HepG2 (cell line): ENCODE results near the gene GTF2A1L. TPM values are rescaled to one million over a fixed set of nuclear protein-coding genes. Genes with fewer than 3 reads are reported as not detected.

Experiments
- ATAC-seq: fragments of 200-7000 bp; cut with Tn5 transposase; 3 replicates; pipeline ENCODE4 v1.9.1; 2020; ENCODE audit warnings: mild to moderate bottlenecking, moderate library complexity
- BruUV-seq: library from RNA; stranded (reverse); fragments of 400-500 nt; replicated peaks from 2 replicates; lab custom pipeline; 2021; lab: Mats Ljungman, UMichigan
- CTCF ChIA-PET: fragments of 300-600 bp; formaldehyde crosslinking; extraction: SDS; loops from one replicate; lab custom pipeline; 2021; ENCODE audit warnings: low total read pairs, inconsistent platforms, low intra/inter-chr PET ratio; lab: Yijun Ruan, JAX
- POLR2A ChIA-PET: fragments of 350-600 bp; sonication (Branson Sonifier 250); formaldehyde crosslinking; loops from one replicate; lab custom pipeline; 2020; ENCODE audit warnings: antibody characterized with exemption, inconsistent platforms; lab: Yijun Ruan, JAX
- DNase-seq: peaks from one replicate; pipeline ENCODE4 v3.0.0-alpha.2; 2015; ENCODE audit warnings: low spot score
- FAIRE-seq: peaks from 3 replicates; lab custom pipeline; 2011; peaks lifted over from hg19 to GRCh38; lab: Jason Lieb, UNC
- H2AFZ ChIP-seq: one replicate; pipeline ENCODE4 v1.6.1; 2011; ENCODE audit warnings: low read length, inconsistent platforms
- H3K27ac ChIP-seq: fragments of 300-600 bp; 3 replicates; pipeline ENCODE4 v1.8.0; 2011; ENCODE audit warnings: mixed run types, mild to moderate bottlenecking, mixed read lengths, low read length, inconsistent platforms; ENCODE audit not compliant: insufficient read depth; ENCODE audit errors: extremely low read length
- H3K27me3 ChIP-seq, 2 experiments: fragments of 200-600 bp in 1 of 2; 2 replicates in 1 of 2; 3 replicates in 1 of 2; pipeline versions ENCODE4 v1.6.0 to v1.8.0; 2011; ENCODE audit warnings: low read length in 2 of 2, mild to moderate bottlenecking in 2 of 2, moderate library complexity in 2 of 2, inconsistent platforms in 1 of 2; ENCODE audit not compliant: insufficient read depth in 2 of 2, control insufficient read depth in 1 of 2
- H3K36me3 ChIP-seq, 2 experiments: fragments of 200-600 bp in 1 of 2; replicated peaks in 1 of 2; 2 replicates in 1 of 2; 3 replicates in 1 of 2; pipeline versions ENCODE4 v1.5.1 to v1.8.0; 2011; ENCODE audit warnings: low read length in 2 of 2, inconsistent platforms in 1 of 2; ENCODE audit not compliant: insufficient read depth in 2 of 2, control insufficient read depth in 1 of 2
- H3K4me1 ChIP-seq: 2 replicates; pipeline ENCODE4 v1.5.1; 2012; ENCODE audit warnings: low read length, inconsistent platforms; ENCODE audit not compliant: insufficient read depth
- H3K4me2 ChIP-seq: 2 replicates; pipeline ENCODE4 v1.6.0; 2011; ENCODE audit warnings: low read depth, low read length, inconsistent platforms
- H3K4me3 ChIP-seq, 3 experiments: fragments of 200-600 bp in 1 of 3; sonication (generic), shearing (Covaris generic) in 1 of 3; replicated peaks in 1 of 3; 2 replicates each; pipeline ENCODE4 v1.5.1; 2011 to 2016; ENCODE audit warnings: low read length in 3 of 3, inconsistent platforms in 2 of 3, low read depth in 2 of 3, mild to moderate bottlenecking in 2 of 3, control low read depth in 1 of 3, mixed read lengths in 1 of 3; ENCODE audit not compliant: insufficient read depth in 1 of 3
- H3K79me2 ChIP-seq: one replicate; pipeline ENCODE4 v1.6.1; 2011; ENCODE audit warnings: low read length, inconsistent platforms; ENCODE audit not compliant: insufficient read depth
- H3K9ac ChIP-seq: 2 replicates; pipeline ENCODE4 v1.6.0; 2011; ENCODE audit warnings: mild to moderate bottlenecking, low read depth, low read length, inconsistent platforms; ENCODE audit not compliant: insufficient read depth
- H3K9me3 ChIP-seq: 2 replicates; pipeline ENCODE4 v1.5.1; 2012; ENCODE audit warnings: mild to moderate bottlenecking, low read length
- H4K20me1 ChIP-seq: 2 replicates; pipeline ENCODE4 v1.6.0; 2011; ENCODE audit warnings: inconsistent platforms, mild to moderate bottlenecking, low read length, moderate library complexity; ENCODE audit not compliant: insufficient read depth
- CEBPZ ChIP-seq: IDR thresholded peaks from 2 replicates; pipeline ENCODE4 v1.6.1; 2012; ENCODE audit warnings: low read length, improper control_type of control experiment
- CHCHD3 ChIP-seq: sonication (generic); formaldehyde crosslinking; IDR thresholded peaks from 2 replicates; pipeline ENCODE4 v1.8.0; 2022; ENCODE audit warnings: mild to moderate bottlenecking, missing genetic modification reagents, moderate library complexity
- CSRNP1 ChIP-seq: sonication (generic); formaldehyde crosslinking; IDR thresholded peaks from 2 replicates; pipeline ENCODE4 v1.8.1; 2023; ENCODE audit warnings: mild to moderate bottlenecking, missing genetic modification reagents
- DMAP1 ChIP-seq: IDR thresholded peaks from 2 replicates; pipeline ENCODE4 v1.6.1; 2016
- KLF15 ChIP-seq: sonication (generic); formaldehyde crosslinking; IDR thresholded peaks from 2 replicates; pipeline ENCODE4 v1.8.1; 2023; ENCODE audit warnings: borderline replicate concordance, mild to moderate bottlenecking, inconsistent platforms, missing genetic modification reagents, mixed read lengths
- RXRB ChIP-seq: IDR thresholded peaks from 2 replicates; pipeline ENCODE4 v1.6.1; 2016; ENCODE audit warnings: borderline replicate concordance, missing genetic modification reagents, missing compliant biosample characterization
- SAP130 ChIP-seq: IDR thresholded peaks from 2 replicates; pipeline ENCODE4 v1.6.1; 2016; ENCODE audit warnings: low read depth
- ZNF260 ChIP-seq: sonication (generic); formaldehyde crosslinking; IDR thresholded peaks from 2 replicates; pipeline ENCODE4 v1.4.0; 2020; ENCODE audit warnings: missing genetic modification reagents, low read depth, mild to moderate bottlenecking, borderline replicate concordance
- ZNF546 ChIP-seq: sonication (generic); formaldehyde crosslinking; conservative IDR thresholded peaks from 2 replicates; pipeline ENCODE4 v1.8.1; 2023; ENCODE audit warnings: mild to moderate bottlenecking, missing genetic modification reagents
- ZNF564 ChIP-seq: sonication (generic); formaldehyde crosslinking; IDR thresholded peaks from 2 replicates; pipeline ENCODE4 v1.8.1; 2023; ENCODE audit warnings: mild to moderate bottlenecking, missing genetic modification reagents
- ZNF607 ChIP-seq: sonication (generic); formaldehyde crosslinking; IDR thresholded peaks from 2 replicates; pipeline ENCODE4 v1.5.1; 2020; ENCODE audit warnings: missing genetic modification reagents, mild to moderate bottlenecking, borderline replicate concordance
- ZNF879 ChIP-seq: sonication (generic); formaldehyde crosslinking; IDR thresholded peaks from 2 replicates; pipeline ENCODE4 v1.8.1; 2023; ENCODE audit warnings: missing genetic modification reagents
- WGBS: methylation state at CpG from one replicate; pipeline ENCODE4 v1.1.6; 2017; ENCODE audit warnings: low lambda C conversion rate; 5-methylcytosine and 5-hydroxymethylcytosine counted together
- in situ Hi-C: cut with HindIII; loops from 2 replicates; pipeline ENCODE4 v1.10.0; 2017; ENCODE audit warnings: low pct_unique_long_range_greater_than_20kb; ENCODE audit not compliant: extremely low pct_ligation_motif_present
- intact Hi-C: fragments of 100-400 bp; cut with micrococcal nuclease; formaldehyde crosslinking; loops from one replicate; pipeline ENCODE4 v1.10.0; 2022; ENCODE audit not compliant: unreplicated experiment
- polyA plus RNA-seq, 8 experiments: library from polyadenylated mRNA; depleted of rRNA in 3 of 8; stranded (reverse) in 7 of 8; unstranded in 1 of 8; fragments of >200 nt; fragmentation: Illumina TruSeq in 4 of 8; extraction: Trizol in 4 of 8; gene quantifications; 2 replicates each; pipeline versions ENCODE4 v1.2.1 to v1.2.3, GENCODE V29; 2011 to 2016; ENCODE audit warnings: low read depth in 4 of 8, missing spikeins in 1 of 8, mixed read lengths in 1 of 8; ENCODE audit not compliant: insufficient read depth in 1 of 8
- total RNA-seq, 5 experiments: library from RNA; depleted of rRNA; stranded (reverse); fragments of >200 nt; fragmentation: Illumina TruSeq; extraction: Trizol; gene quantifications; 2 replicates each; pipeline ENCODE4 v1.2.3, GENCODE V29; 2016; ENCODE audit warnings: low read depth in 1 of 5
- TF ChIP-seq, protein P1 (sequence below): sonication (generic); formaldehyde crosslinking; IDR thresholded peaks from 2 replicates; pipeline ENCODE4 v1.5.0; 2020; ENCODE audit warnings: missing genetic modification reagents
- TF ChIP-seq, protein P2 (sequence below): IDR thresholded peaks from 2 replicates; pipeline ENCODE4 v1.6.1; 2016; ENCODE audit warnings: mild to moderate bottlenecking, missing biosample characterization, missing genetic modification reagents

GTF2A1L gene
- total and polyA plus RNA-seq, 2 of the 13 experiments (the other 11 are each of a cell fraction or from before 2014, with no cell fraction given): not detected

DNA sequence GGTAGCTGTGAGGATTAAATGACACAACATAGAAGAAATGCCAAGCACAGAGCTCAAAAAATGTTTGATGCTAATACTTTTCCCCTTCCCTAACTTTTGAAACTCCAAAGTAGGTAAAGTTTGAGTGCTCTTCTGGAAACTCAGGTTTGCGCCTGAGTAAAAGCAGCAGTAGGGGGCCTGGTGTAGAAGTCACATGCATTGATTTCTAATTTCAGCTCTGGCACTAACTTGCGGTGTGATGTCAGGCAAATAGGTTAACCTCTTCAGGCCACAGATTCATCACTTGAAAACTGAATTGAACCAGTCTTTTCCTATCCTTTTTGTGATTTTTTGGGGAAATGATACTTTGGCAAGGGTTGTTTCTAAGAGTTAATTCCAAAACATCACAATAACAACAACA, 110.6 kb downstream of the GTF2A1L start:
- CTCF ChIA-PET: no interaction called here
- intact Hi-C loops: no loop called here
- Histone ChIP-seq H3K79me2 (no peaks in the 10 kb centered on the region), H4K20me1 (no peaks in the 10 kb centered on the region), H3K36me3 (no peaks in the 10 kb centered on the region), H3K4me3 (no peak overlapping the region), H3K9ac (no peak overlapping the region), H3K4me1 (no peaks in the 10 kb centered on the region), H3K9me3 (no peaks in the 10 kb centered on the region), H3K27me3 (no peaks in the 10 kb centered on the region), H3K27ac (no peak overlapping the region), H3K4me2 (no peak overlapping the region), H2AFZ (no peak overlapping the region)
- WGBS: 38% methylated on average over 2 of the region's 2 CpGs
- BruUV-seq: no TSS peak
- POLR2A ChIA-PET: no interaction called here
- in situ Hi-C loops: loop anchor here (10.0 kb wide), 1 partner anchor 123 kb away; no protein-coding TSS in a partner anchor
- FAIRE-seq (no peak), DNase-seq (no peak), ATAC-seq (no peak)
- TF ChIP-seq ZNF879: no peak
- TF ChIP-seq CHCHD3 (CRISPR knock-in tag): no peak
- no peak for TF ChIP-seq RXRB (CRISPR knock-in tag)
- TF ChIP-seq, protein P1, sequence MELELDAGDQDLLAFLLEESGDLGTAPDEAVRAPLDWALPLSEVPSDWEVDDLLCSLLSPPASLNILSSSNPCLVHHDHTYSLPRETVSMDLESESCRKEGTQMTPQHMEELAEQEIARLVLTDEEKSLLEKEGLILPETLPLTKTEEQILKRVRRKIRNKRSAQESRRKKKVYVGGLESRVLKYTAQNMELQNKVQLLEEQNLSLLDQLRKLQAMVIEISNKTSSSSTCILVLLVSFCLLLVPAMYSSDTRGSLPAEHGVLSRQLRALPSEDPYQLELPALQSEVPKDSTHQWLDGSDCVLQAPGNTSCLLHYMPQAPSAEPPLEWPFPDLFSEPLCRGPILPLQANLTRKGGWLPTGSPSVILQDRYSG: no peak
- TF ChIP-seq CEBPZ: no peak
- no peak for TF ChIP-seq KLF15
- TF ChIP-seq ZNF260 (CRISPR knock-in tag): no peak
- TF ChIP-seq, protein P2, sequence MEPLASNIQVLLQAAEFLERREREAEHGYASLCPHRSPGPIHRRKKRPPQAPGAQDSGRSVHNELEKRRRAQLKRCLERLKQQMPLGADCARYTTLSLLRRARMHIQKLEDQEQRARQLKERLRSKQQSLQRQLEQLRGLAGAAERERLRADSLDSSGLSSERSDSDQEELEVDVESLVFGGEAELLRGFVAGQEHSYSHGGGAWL (CRISPR knock-in tag): no peak
- TF ChIP-seq SAP130 (CRISPR knock-in tag): no peak
- TF ChIP-seq ZNF607 (CRISPR knock-in tag): no peak
- no peak for TF ChIP-seq ZNF546
- no peak for TF ChIP-seq DMAP1 (CRISPR knock-in tag)
- TF ChIP-seq CSRNP1 (CRISPR knock-in tag): no peak
- no peak for TF ChIP-seq ZNF564 (CRISPR knock-in tag)
